ENCODE data around the gene RAP1GAP2.

- TF ChIP-seq TAF1 (IDR thresholded peaks at IDR 0.05; ENCODE audit: borderline replicate concordance, low read depth, low read length) (no peak), JUND (IDR thresholded peaks at IDR 0.05) (no peak), CTCF (IDR thresholded peaks at IDR 0.05) (no peak), REST (IDR thresholded peaks at IDR 0.05; ENCODE audit: low read depth, low read length) (no peak), ZBTB33 (IDR thresholded peaks at IDR 0.05; ENCODE audit: borderline replicate concordance, low read depth) (no peak), EZH2phosphoT487 (IDR thresholded peaks at IDR 0.05; ENCODE audit: borderline replicate concordance, low read depth) (no peak), CHD2 (IDR thresholded peaks at IDR 0.05; ENCODE audit: low read length, partially characterized antibody) (no peak), RFX5 (IDR thresholded peaks at IDR 0.05; ENCODE audit: low read length) (no peak), RCOR1 (IDR thresholded peaks at IDR 0.05; ENCODE audit: low read length) (no peak), MAX (IDR thresholded peaks at IDR 0.05; ENCODE audit: low read depth) (no peak), TCF12 (IDR thresholded peaks at IDR 0.05) (no peak), PBX3 (IDR thresholded peaks at IDR 0.05) (no peak)
Observed at GRCh38 chr17:2852221-2852620, 56.0 kb downstream of the RAP1GAP2 start.

Measured in SK-N-SH (cell line).